ENCODE data around the gene PHLPP1.

The PHLPP1 gene

DNA sequence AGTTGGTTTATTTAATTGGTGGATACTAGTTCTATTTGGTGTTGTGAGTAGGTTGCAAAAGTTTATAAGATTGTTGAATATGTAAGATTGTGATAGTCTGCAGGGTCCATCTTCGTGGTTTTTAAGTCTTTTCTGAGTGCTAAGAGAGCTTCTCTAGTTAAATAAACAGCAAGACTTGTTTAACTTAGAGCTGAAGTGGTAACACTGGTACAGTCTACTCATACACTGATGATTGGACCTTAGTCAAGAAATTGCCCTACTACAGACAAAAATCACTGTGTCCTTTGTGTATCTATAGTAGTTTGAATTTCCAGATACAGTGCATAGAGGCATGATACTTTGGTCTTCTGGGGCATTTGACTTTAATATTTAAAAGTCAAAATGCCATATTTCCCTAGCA, 94.6 kb downstream of the PHLPP1 start:
- DNase-seq (ENCODE audit: low spot score): no peak
- in situ Hi-C loops (cut with MboI; ENCODE audit: low sequenced_read_pairs, unreplicated experiment): no loop called here
- TF ChIP-seq, protein P1, sequence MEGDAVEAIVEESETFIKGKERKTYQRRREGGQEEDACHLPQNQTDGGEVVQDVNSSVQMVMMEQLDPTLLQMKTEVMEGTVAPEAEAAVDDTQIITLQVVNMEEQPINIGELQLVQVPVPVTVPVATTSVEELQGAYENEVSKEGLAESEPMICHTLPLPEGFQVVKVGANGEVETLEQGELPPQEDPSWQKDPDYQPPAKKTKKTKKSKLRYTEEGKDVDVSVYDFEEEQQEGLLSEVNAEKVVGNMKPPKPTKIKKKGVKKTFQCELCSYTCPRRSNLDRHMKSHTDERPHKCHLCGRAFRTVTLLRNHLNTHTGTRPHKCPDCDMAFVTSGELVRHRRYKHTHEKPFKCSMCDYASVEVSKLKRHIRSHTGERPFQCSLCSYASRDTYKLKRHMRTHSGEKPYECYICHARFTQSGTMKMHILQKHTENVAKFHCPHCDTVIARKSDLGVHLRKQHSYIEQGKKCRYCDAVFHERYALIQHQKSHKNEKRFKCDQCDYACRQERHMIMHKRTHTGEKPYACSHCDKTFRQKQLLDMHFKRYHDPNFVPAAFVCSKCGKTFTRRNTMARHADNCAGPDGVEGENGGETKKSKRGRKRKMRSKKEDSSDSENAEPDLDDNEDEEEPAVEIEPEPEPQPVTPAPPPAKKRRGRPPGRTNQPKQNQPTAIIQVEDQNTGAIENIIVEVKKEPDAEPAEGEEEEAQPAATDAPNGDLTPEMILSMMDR (IDR thresholded peaks at IDR 0.05; ENCODE audit: borderline replicate concordance, control extremely low read depth, extremely low read depth, insufficient read depth, missing control alignments): no peak

GRCh38 chr18:62810682-62811081, 95.3 kb downstream of the PHLPP1 start:
- in situ Hi-C loops (cut with MboI; ENCODE audit: low sequenced_read_pairs, unreplicated experiment): no loop called here
- DNase-seq (ENCODE audit: low spot score): no peak
- TF ChIP-seq, protein P1 (IDR thresholded peaks at IDR 0.05; ENCODE audit: borderline replicate concordance, control extremely low read depth, extremely low read depth, insufficient read depth, missing control alignments): no peak

DNA sequence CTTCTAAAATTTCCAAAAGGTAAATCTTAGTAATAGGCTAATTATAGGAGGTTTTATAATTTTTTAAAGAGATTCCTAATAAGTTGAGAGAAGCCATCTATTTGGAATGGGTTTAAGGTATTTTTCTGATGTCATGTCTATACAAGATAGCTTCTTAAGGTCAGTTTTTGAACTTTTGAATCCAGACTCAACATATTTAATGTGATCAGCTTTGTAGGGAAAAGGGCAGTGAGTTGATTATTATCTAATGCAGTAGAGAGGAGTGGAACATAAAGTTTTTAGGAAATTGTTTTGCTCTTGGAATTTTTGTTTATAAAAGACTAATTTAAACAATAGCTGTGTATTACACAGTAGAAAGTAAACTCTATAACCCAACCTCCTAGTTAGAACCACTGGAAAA, 96.3 kb downstream of the PHLPP1 start:
- TF ChIP-seq, protein P1 (IDR thresholded peaks at IDR 0.05; ENCODE audit: borderline replicate concordance, control extremely low read depth, extremely low read depth, insufficient read depth, missing control alignments): no peak
- no peak for DNase-seq (ENCODE audit: low spot score)
- in situ Hi-C loops (cut with MboI; ENCODE audit: low sequenced_read_pairs, unreplicated experiment): no loop called here

DNA sequence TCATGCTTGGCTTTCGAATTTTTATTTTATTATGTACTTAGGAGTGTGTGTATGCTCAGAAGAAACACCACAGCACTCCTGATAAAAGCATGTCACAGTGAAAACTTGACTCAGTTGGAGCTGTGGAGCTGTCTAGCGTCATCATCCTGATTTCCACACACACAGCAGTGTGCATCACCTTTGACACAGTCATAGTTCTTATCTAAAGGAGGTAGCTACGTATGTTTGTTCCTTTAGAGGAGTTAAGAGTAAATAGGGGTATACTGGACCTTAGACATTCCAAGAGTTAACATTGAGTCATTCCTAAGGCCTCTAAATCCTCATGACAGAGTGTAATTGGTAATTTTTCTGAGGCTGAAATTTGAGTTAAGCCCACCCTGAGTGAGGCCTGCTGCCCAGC, 96.9 kb downstream of the PHLPP1 start:
- in situ Hi-C loops (cut with MboI; ENCODE audit: low sequenced_read_pairs, unreplicated experiment): no loop called here
- TF ChIP-seq, protein P1 (IDR thresholded peaks at IDR 0.05; ENCODE audit: borderline replicate concordance, control extremely low read depth, extremely low read depth, insufficient read depth, missing control alignments): no peak
- no peak for DNase-seq (ENCODE audit: low spot score)

- no peak for DNase-seq (ENCODE audit: low spot score)
- in situ Hi-C loops (cut with MboI; ENCODE audit: low sequenced_read_pairs, unreplicated experiment): no loop called here
- TF ChIP-seq, protein P1 (IDR thresholded peaks at IDR 0.05; ENCODE audit: borderline replicate concordance, control extremely low read depth, extremely low read depth, insufficient read depth, missing control alignments): no peak
Measured at GRCh38 chr18:62812876-62813275, 97.5 kb downstream of the PHLPP1 start.

- TF ChIP-seq, protein P1 (IDR thresholded peaks at IDR 0.05; ENCODE audit: borderline replicate concordance, control extremely low read depth, extremely low read depth, insufficient read depth, missing control alignments): no peak
- in situ Hi-C loops (cut with MboI; ENCODE audit: low sequenced_read_pairs, unreplicated experiment): no loop called here
Measured at GRCh38 chr18:62814132-62814759, 98.9 kb downstream of the PHLPP1 start.

More at GRCh38 chr18:62814132-62814759, 98.9 kb downstream of the PHLPP1 start:
- DNase-seq (ENCODE audit: low spot score): no peak

Measured in GM13976 (cell line).